HepG2 (cell line): ENCODE data around the gene GFRA1. TPM values are rescaled to one million over a fixed set of nuclear protein-coding genes. Genes with fewer than 3 reads are reported as not detected.

ENCODE experiments used
- ATAC-seq: fragments of 200-7000 bp; cut with Tn5 transposase; 3 replicates; pipeline ENCODE4 v1.9.1; 2020; ENCODE audit warnings: mild to moderate bottlenecking, moderate library complexity
- BruUV-seq: library from RNA; stranded (reverse); fragments of 400-500 nt; replicated peaks from 2 replicates; lab custom pipeline; 2021; lab: Mats Ljungman, UMichigan
- CTCF ChIA-PET: fragments of 300-600 bp; formaldehyde crosslinking; extraction: SDS; loops from one replicate; lab custom pipeline; 2021; ENCODE audit warnings: low total read pairs, inconsistent platforms, low intra/inter-chr PET ratio; lab: Yijun Ruan, JAX
- POLR2A ChIA-PET: fragments of 350-600 bp; sonication (Branson Sonifier 250); formaldehyde crosslinking; loops from one replicate; lab custom pipeline; 2020; ENCODE audit warnings: antibody characterized with exemption, inconsistent platforms; lab: Yijun Ruan, JAX
- DNase-seq: peaks from one replicate; pipeline ENCODE4 v3.0.0-alpha.2; 2015; ENCODE audit warnings: low spot score
- FAIRE-seq: peaks from 3 replicates; lab custom pipeline; 2011; peaks lifted over from hg19 to GRCh38; lab: Jason Lieb, UNC
- H2AFZ ChIP-seq: one replicate; pipeline ENCODE4 v1.6.1; 2011; ENCODE audit warnings: low read length, inconsistent platforms
- H3K27ac ChIP-seq: fragments of 300-600 bp; 3 replicates; pipeline ENCODE4 v1.8.0; 2011; ENCODE audit warnings: mixed run types, mild to moderate bottlenecking, mixed read lengths, low read length, inconsistent platforms; ENCODE audit not compliant: insufficient read depth; ENCODE audit errors: extremely low read length
- H3K27me3 ChIP-seq, 2 experiments: fragments of 200-600 bp in 1 of 2; 2 replicates in 1 of 2; 3 replicates in 1 of 2; pipeline versions ENCODE4 v1.6.0 to v1.8.0; 2011; ENCODE audit warnings: low read length in 2 of 2, mild to moderate bottlenecking in 2 of 2, moderate library complexity in 2 of 2, inconsistent platforms in 1 of 2; ENCODE audit not compliant: insufficient read depth in 2 of 2, control insufficient read depth in 1 of 2
- H3K36me3 ChIP-seq, 2 experiments: fragments of 200-600 bp in 1 of 2; replicated peaks in 1 of 2; 2 replicates in 1 of 2; 3 replicates in 1 of 2; pipeline versions ENCODE4 v1.5.1 to v1.8.0; 2011; ENCODE audit warnings: low read length in 2 of 2, inconsistent platforms in 1 of 2; ENCODE audit not compliant: insufficient read depth in 2 of 2, control insufficient read depth in 1 of 2
- H3K4me1 ChIP-seq: 2 replicates; pipeline ENCODE4 v1.5.1; 2012; ENCODE audit warnings: low read length, inconsistent platforms; ENCODE audit not compliant: insufficient read depth
- H3K4me2 ChIP-seq: 2 replicates; pipeline ENCODE4 v1.6.0; 2011; ENCODE audit warnings: low read depth, low read length, inconsistent platforms
- H3K4me3 ChIP-seq, 3 experiments: fragments of 200-600 bp in 1 of 3; sonication (generic), shearing (Covaris generic) in 1 of 3; replicated peaks in 1 of 3; 2 replicates each; pipeline ENCODE4 v1.5.1; 2011 to 2016; ENCODE audit warnings: low read length in 3 of 3, inconsistent platforms in 2 of 3, low read depth in 2 of 3, mild to moderate bottlenecking in 2 of 3, control low read depth in 1 of 3, mixed read lengths in 1 of 3; ENCODE audit not compliant: insufficient read depth in 1 of 3
- H3K79me2 ChIP-seq: one replicate; pipeline ENCODE4 v1.6.1; 2011; ENCODE audit warnings: low read length, inconsistent platforms; ENCODE audit not compliant: insufficient read depth
- H3K9ac ChIP-seq: 2 replicates; pipeline ENCODE4 v1.6.0; 2011; ENCODE audit warnings: mild to moderate bottlenecking, low read depth, low read length, inconsistent platforms; ENCODE audit not compliant: insufficient read depth
- H3K9me3 ChIP-seq: 2 replicates; pipeline ENCODE4 v1.5.1; 2012; ENCODE audit warnings: mild to moderate bottlenecking, low read length
- H4K20me1 ChIP-seq: 2 replicates; pipeline ENCODE4 v1.6.0; 2011; ENCODE audit warnings: inconsistent platforms, mild to moderate bottlenecking, low read length, moderate library complexity; ENCODE audit not compliant: insufficient read depth
- HIC2 ChIP-seq: sonication (generic); formaldehyde crosslinking; IDR thresholded peaks from 2 replicates; pipeline ENCODE4 v1.9.0; 2022; ENCODE audit warnings: low read depth, missing genetic modification reagents
- MED13 ChIP-seq: sonication (generic); formaldehyde crosslinking; IDR thresholded peaks from 2 replicates; pipeline ENCODE4 v1.5.0; 2020; ENCODE audit warnings: missing genetic modification reagents
- MZF1 ChIP-seq: sonication (generic); formaldehyde crosslinking; IDR thresholded peaks from 2 replicates; pipeline ENCODE4 v1.8.1; 2023; ENCODE audit warnings: mild to moderate bottlenecking, missing genetic modification reagents, borderline replicate concordance
- ZFYVE20 ChIP-seq: sonication (generic); formaldehyde crosslinking; IDR thresholded peaks from 2 replicates; pipeline ENCODE4 v1.8.0; 2023; ENCODE audit warnings: low read depth, mild to moderate bottlenecking, moderate library complexity, missing genetic modification reagents, borderline replicate concordance
- ZNF234 ChIP-seq: sonication (generic); formaldehyde crosslinking; conservative IDR thresholded peaks from 2 replicates; pipeline ENCODE4 v1.5.1; 2020; ENCODE audit warnings: mild to moderate bottlenecking, missing genetic modification reagents
- ZNF24 ChIP-seq: fragments of 450-650 bp; IDR thresholded peaks from 2 replicates; pipeline ENCODE4 v1.6.1; 2017; ENCODE audit warnings: antibody characterized with exemption, mild to moderate bottlenecking
- ZNF687 ChIP-seq: sonication (generic); formaldehyde crosslinking; IDR thresholded peaks from 2 replicates; pipeline ENCODE4 v1.5.1; 2020; ENCODE audit warnings: mild to moderate bottlenecking, missing genetic modification reagents, moderate library complexity
- ZNF772 ChIP-seq: sonication (generic); formaldehyde crosslinking; IDR thresholded peaks from 2 replicates; pipeline ENCODE4 v1.5.0; 2020; ENCODE audit warnings: mild to moderate bottlenecking, missing genetic modification reagents
- WGBS: methylation state at CpG from one replicate; pipeline ENCODE4 v1.1.6; 2017; ENCODE audit warnings: low lambda C conversion rate; 5-methylcytosine and 5-hydroxymethylcytosine counted together
- in situ Hi-C: cut with HindIII; loops from 2 replicates; pipeline ENCODE4 v1.10.0; 2017; ENCODE audit warnings: low pct_unique_long_range_greater_than_20kb; ENCODE audit not compliant: extremely low pct_ligation_motif_present
- intact Hi-C: fragments of 100-400 bp; cut with micrococcal nuclease; formaldehyde crosslinking; loops from one replicate; pipeline ENCODE4 v1.10.0; 2022; ENCODE audit not compliant: unreplicated experiment
- polyA plus RNA-seq, 8 experiments: library from polyadenylated mRNA; depleted of rRNA in 3 of 8; stranded (reverse) in 7 of 8; unstranded in 1 of 8; fragments of >200 nt; fragmentation: Illumina TruSeq in 4 of 8; extraction: Trizol in 4 of 8; gene quantifications; 2 replicates each; pipeline versions ENCODE4 v1.2.1 to v1.2.3, GENCODE V29; 2011 to 2016; ENCODE audit warnings: low read depth in 4 of 8, missing spikeins in 1 of 8, mixed read lengths in 1 of 8; ENCODE audit not compliant: insufficient read depth in 1 of 8
- total RNA-seq, 5 experiments: library from RNA; depleted of rRNA; stranded (reverse); fragments of >200 nt; fragmentation: Illumina TruSeq; extraction: Trizol; gene quantifications; 2 replicates each; pipeline ENCODE4 v1.2.3, GENCODE V29; 2016; ENCODE audit warnings: low read depth in 1 of 5

The GFRA1 gene
- total and polyA plus RNA-seq, 2 of the 13 experiments (the other 11 are each of a cell fraction or from before 2014, with no cell fraction given) = not detected

GRCh38 chr10:116221053-116221452 is 52.0 kb downstream of the GFRA1 start:
- H3K79me2 ChIP-seq = no peaks in the 10 kb centered on the region
- intact Hi-C loops (no loop called here), in situ Hi-C loops (no loop called here)
- ChIA-PET CTCF (no interaction called here), POLR2A (no interaction called here)
- H3K4me2 ChIP-seq = no peak overlapping the region
- no peak overlapping the region for H3K27ac ChIP-seq
- H3K4me3 ChIP-seq = no peak overlapping the region
- no peak overlapping the region for H3K9ac ChIP-seq
- ATAC-seq (no peak), DNase-seq (no peak), FAIRE-seq (no peak)
- no peak for TF ChIP-seq MZF1 (CRISPR knock-in tag)
- no peak for TF ChIP-seq HIC2 (CRISPR knock-in tag)
- no peak for TF ChIP-seq ZNF687 (CRISPR knock-in tag)
- no peak for TF ChIP-seq ZNF234
- TF ChIP-seq ZFYVE20 = no peak
- no peak for TF ChIP-seq MED13 (CRISPR knock-in tag)
- TF ChIP-seq ZNF24 = no peak
- no peak for TF ChIP-seq ZNF772 (CRISPR knock-in tag)
- 0 out of 5 replicates have a peak, but pooled peaks cover 0 to 3% of the 10 kb centered on the region in 2 experiments for H3K27me3 ChIP-seq
- WGBS = 0% methylated on average over 3 of the region's 3 CpGs
- H2AFZ ChIP-seq = no peak overlapping the region
- H3K36me3 ChIP-seq = no peaks in the 10 kb centered on the region
- BruUV-seq = no TSS peak
- no peaks in the 10 kb centered on the region for H3K4me1 ChIP-seq
- no peaks in the 10 kb centered on the region for H3K9me3 ChIP-seq
- H4K20me1 ChIP-seq = no peaks in the 10 kb centered on the region
